ENCODE data around the gene LAX1. TPM values are rescaled to one million over a fixed set of nuclear protein-coding genes. Genes with fewer than 3 reads are reported as not detected.

The LAX1 gene
- total and polyA plus RNA-seq, 12 donors: 0.23 to 0.68 (median 0.37) TPM; not detected in 4

GRCh38 chr1:203764105-203765028 is 616 bp upstream of the LAX1 start:
- intact Hi-C loops (cut with DNase I): no loop called here
- Histone ChIP-seq H3K4me1 (replicated peaks in 1 of 2) (peaks cover 0 to 4% of the 10 kb centered on the region in 2 donors), H3K27ac (peak overlapping the region in 2 of 5 donors; percentile 6 to 29), H3K36me3 (replicated peaks in 1 of 2) (no peaks in the 10 kb centered on the region), H3K4me3 (no peak overlapping the region), H3K27me3 (no peaks in the 10 kb centered on the region), H3K9me3 (replicated peaks in 1 of 3) (no peaks in the 10 kb centered on the region)
- no peak for TF ChIP-seq POLR2A (IDR thresholded peaks at IDR 0.05)
- no peak for TF ChIP-seq CTCF (IDR thresholded peaks at IDR 0.05)
- WGBS, 4 donors: 54 to 85% (median 70%) methylated on average over 3 of the region's 3 CpGs
- no peak for DNase-seq

GRCh38 chr1:203768256-203768655 is 3.3 kb downstream of the LAX1 start:
- no peaks in the 10 kb centered on the region for H3K36me3 ChIP-seq (replicated peaks in 1 of 2)
- peaks cover 0 to 4% of the 10 kb centered on the region in 2 donors for H3K4me1 ChIP-seq (replicated peaks in 1 of 2)
- 73 to 78% (median 76%) methylated on average over 6 of the region's 6 CpGs for WGBS, 4 donors
- H3K4me3 ChIP-seq: no peak overlapping the region
- no peaks in the 10 kb centered on the region for H3K9me3 ChIP-seq (replicated peaks in 1 of 3)
- no peak overlapping the region for H3K27ac ChIP-seq
- DNase-seq: no peak
- no peaks in the 10 kb centered on the region for H3K27me3 ChIP-seq
- intact Hi-C loops (cut with DNase I): no loop called here
- TF ChIP-seq CTCF (IDR thresholded peaks at IDR 0.05): no peak
- no peak for TF ChIP-seq POLR2A (IDR thresholded peaks at IDR 0.05)

- TF ChIP-seq CTCF (IDR thresholded peaks at IDR 0.05) (no peak), POLR2A (IDR thresholded peaks at IDR 0.05) (no peak)
- no peaks in the 10 kb centered on the region for H3K9me3 ChIP-seq (replicated peaks in 1 of 3)
- intact Hi-C loops (cut with DNase I): no loop called here
- no peaks in the 10 kb centered on the region for H3K36me3 ChIP-seq (replicated peaks in 1 of 2)
- no peak overlapping the region for H3K4me3 ChIP-seq
- H3K27ac ChIP-seq: peak overlapping the region in 2 of 5 donors; percentile 31 to 72
- no peaks in the 10 kb centered on the region for H3K27me3 ChIP-seq
- 39 to 51% (median 43%) methylated on average over 14 to 15 of the region's 15 CpGs for WGBS, 4 donors
- peak; percentile 68 to 95 (median 87) for DNase-seq
- peaks cover 0 to 4% of the 10 kb centered on the region in 2 donors for H3K4me1 ChIP-seq (replicated peaks in 1 of 2)
Observed at GRCh38 chr1:203769505-203770343, 4.7 kb downstream of the LAX1 start.

GRCh38 chr1:203771901-203772301 is 6.9 kb downstream of the LAX1 start:
- Histone ChIP-seq H3K36me3 (replicated peaks in 1 of 2) (no peaks in the 10 kb centered on the region), H3K27ac (no peak overlapping the region), H3K4me1 (replicated peaks in 1 of 2) (peaks cover 0 to 4% of the 10 kb centered on the region in 2 donors), H3K4me3 (no peak overlapping the region), H3K9me3 (replicated peaks in 1 of 3) (no peaks in the 10 kb centered on the region), H3K27me3 (no peaks in the 10 kb centered on the region)
- WGBS, 4 donors: 62 to 78% (median 66%) methylated on average over 6 to 7 of the region's 7 CpGs
- intact Hi-C loops (cut with DNase I): no loop called here
- no peak for TF ChIP-seq CTCF (IDR thresholded peaks at IDR 0.05)
- TF ChIP-seq POLR2A (IDR thresholded peaks at IDR 0.05): no peak
- DNase-seq: peak in 3 of 7 donors; percentile 30 to 53 (median 35)

All from adrenal gland (tissue), 12 donors.